ENCODE measurements around the gene PLPP7. TPM values are rescaled to one million over a fixed set of nuclear protein-coding genes. Genes with fewer than 3 reads are reported as not detected.

Gene PLPP7
- polyA plus RNA-seq, 2 donors: 0.47 to 0.73 TPM

- Histone ChIP-seq H3K9me3 (ENCODE audit: control insufficient read depth in 2 of 2, insufficient read depth in 1 of 2, low read depth in 1 of 2, low read length in 1 of 2) (peaks cover 0 to 2% of the 10 kb centered on the region in 2 donors), H3K36me3 (ENCODE audit: control insufficient read depth in 2 of 2, insufficient read depth in 2 of 2, low read length in 1 of 2) (no peaks in the 10 kb centered on the region), H3K4me3 (ENCODE audit: low read depth in 1 of 2, low read length in 2 of 2) (peak overlapping the region in 1 of 2 donors; percentile 1), H3K4me1 (ENCODE audit: control insufficient read depth in 2 of 2, insufficient read depth in 2 of 2, low read length in 1 of 2) (no peaks in the 10 kb centered on the region), H3K27me3 (ENCODE audit: control insufficient read depth in 1 of 2, insufficient read depth in 2 of 2, low read length in 2 of 2) (no peaks in the 10 kb centered on the region), H3K27ac (ENCODE audit: low read depth in 2 of 2, low read length in 1 of 2) (no peak overlapping the region)
- 30 to 34% methylated on average over 20 of the region's 20 CpGs for WGBS, 2 donors
Measured at GRCh38 chr9:131310833-131311554, 21.5 kb downstream of the PLPP7 start.

DNA sequence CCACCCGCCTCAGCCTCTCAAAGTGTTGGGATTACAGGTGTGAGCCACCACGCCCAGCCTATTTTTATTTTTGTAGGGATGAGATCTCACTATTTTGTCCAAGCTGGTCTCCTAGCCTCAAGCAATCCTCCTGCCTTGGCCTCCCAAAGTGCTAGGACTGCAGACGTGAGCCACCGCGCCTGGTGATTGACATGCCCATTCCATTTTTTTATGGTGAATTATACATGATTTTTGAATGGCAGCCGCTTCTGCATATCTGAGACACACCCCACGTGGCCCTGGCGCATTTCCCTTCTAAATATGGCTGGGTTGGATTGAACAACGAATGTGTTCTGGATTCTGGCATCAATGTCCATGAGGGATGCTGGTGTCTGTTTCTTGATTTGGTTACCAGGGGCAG lies 22.7 kb downstream of the PLPP7 start:
- Histone ChIP-seq H3K36me3 (ENCODE audit: control insufficient read depth in 2 of 2, insufficient read depth in 2 of 2, low read length in 1 of 2) (no peaks in the 10 kb centered on the region), H3K9me3 (ENCODE audit: control insufficient read depth in 2 of 2, insufficient read depth in 1 of 2, low read depth in 1 of 2, low read length in 1 of 2) (peaks cover 0 to 2% of the 10 kb centered on the region in 2 donors), H3K4me3 (ENCODE audit: low read depth in 1 of 2, low read length in 2 of 2) (no peak overlapping the region), H3K4me1 (ENCODE audit: control insufficient read depth in 2 of 2, insufficient read depth in 2 of 2, low read length in 1 of 2) (no peaks in the 10 kb centered on the region), H3K27ac (ENCODE audit: low read depth in 2 of 2, low read length in 1 of 2) (no peak overlapping the region), H3K27me3 (ENCODE audit: control insufficient read depth in 1 of 2, insufficient read depth in 2 of 2, low read length in 2 of 2) (no peaks in the 10 kb centered on the region)
- 82% methylated on average over 9 of the region's 9 CpGs for WGBS, 2 donors

- WGBS, 2 donors: 71 to 75% methylated on average over 28 of the region's 28 CpGs
- Histone ChIP-seq H3K27ac (ENCODE audit: low read depth in 2 of 2, low read length in 1 of 2) (no peak overlapping the region), H3K27me3 (ENCODE audit: control insufficient read depth in 1 of 2, insufficient read depth in 2 of 2, low read length in 2 of 2) (no peaks in the 10 kb centered on the region), H3K4me3 (ENCODE audit: low read depth in 1 of 2, low read length in 2 of 2) (no peak overlapping the region), H3K9me3 (ENCODE audit: control insufficient read depth in 2 of 2, insufficient read depth in 1 of 2, low read depth in 1 of 2, low read length in 1 of 2) (peaks cover 0 to 2% of the 10 kb centered on the region in 2 donors), H3K36me3 (ENCODE audit: control insufficient read depth in 2 of 2, insufficient read depth in 2 of 2, low read length in 1 of 2) (no peaks in the 10 kb centered on the region), H3K4me1 (ENCODE audit: control insufficient read depth in 2 of 2, insufficient read depth in 2 of 2, low read length in 1 of 2) (no peaks in the 10 kb centered on the region)
Measured at GRCh38 chr9:131312822-131313770, 23.6 kb downstream of the PLPP7 start.

- WGBS, 2 donors: 74 to 75% methylated on average over 23 of the region's 23 CpGs
Measured at GRCh38 chr9:131318231-131319085, 28.9 kb downstream of the PLPP7 start.

GRCh38 chr9:131319486-131319885 lies 30.0 kb downstream of the PLPP7 start:
- 80 to 85% methylated on average over 12 of the region's 12 CpGs for WGBS, 2 donors

More at GRCh38 chr9:131318231-131319085, 28.9 kb downstream of the PLPP7 start:
- H3K4me3 ChIP-seq (ENCODE audit: low read depth in 1 of 2, low read length in 2 of 2): no peak overlapping the region
- no peak overlapping the region for H3K27ac ChIP-seq (ENCODE audit: low read depth in 2 of 2, low read length in 1 of 2)
- H3K9me3 ChIP-seq (ENCODE audit: control insufficient read depth in 2 of 2, insufficient read depth in 1 of 2, low read depth in 1 of 2, low read length in 1 of 2): peaks cover 0 to 2% of the 10 kb centered on the region in 2 donors
- H3K27me3 ChIP-seq (ENCODE audit: control insufficient read depth in 1 of 2, insufficient read depth in 2 of 2, low read length in 2 of 2): no peaks in the 10 kb centered on the region
- H3K36me3 ChIP-seq (ENCODE audit: control insufficient read depth in 2 of 2, insufficient read depth in 2 of 2, low read length in 1 of 2): no peaks in the 10 kb centered on the region
- H3K4me1 ChIP-seq (ENCODE audit: control insufficient read depth in 2 of 2, insufficient read depth in 2 of 2, low read length in 1 of 2): no peaks in the 10 kb centered on the region

DNA sequence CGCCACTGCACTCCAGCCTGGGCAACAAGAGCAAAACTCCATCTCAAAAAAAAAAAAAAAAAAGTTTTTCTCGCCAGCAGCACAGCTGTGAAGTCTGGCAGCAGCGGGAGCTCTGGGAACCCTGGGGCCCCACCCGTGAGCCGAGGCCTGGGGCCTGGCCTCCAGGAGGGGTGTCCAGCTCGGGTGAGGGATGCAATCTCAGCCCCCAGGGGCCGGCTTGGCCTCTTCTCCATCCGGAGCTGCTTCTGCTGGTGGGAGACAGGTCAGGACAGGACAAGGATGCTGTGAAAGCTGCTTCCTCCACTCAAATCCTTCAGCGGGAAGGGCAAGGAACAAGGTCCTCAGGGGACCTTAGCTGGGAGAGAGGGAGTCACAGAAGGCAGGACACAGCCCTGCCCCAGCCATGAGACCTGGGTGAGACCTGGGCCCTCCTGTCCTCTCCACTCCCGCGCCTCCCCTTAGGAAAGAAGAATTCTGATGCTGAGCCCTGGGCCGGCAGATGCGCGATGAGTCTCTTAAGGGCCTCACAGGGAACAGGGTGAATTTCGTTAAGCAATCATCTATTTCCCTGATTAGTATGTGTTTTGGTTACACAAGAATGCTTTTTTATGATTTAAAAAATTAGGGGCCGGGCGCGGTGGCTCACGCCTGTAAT lies 30.6 kb downstream of the PLPP7 start:
- Histone ChIP-seq H3K27me3 (ENCODE audit: control insufficient read depth in 1 of 2, insufficient read depth in 2 of 2, low read length in 2 of 2) (no peaks in the 10 kb centered on the region), H3K9me3 (ENCODE audit: control insufficient read depth in 2 of 2, insufficient read depth in 1 of 2, low read depth in 1 of 2, low read length in 1 of 2) (peaks cover 0 to 2% of the 10 kb centered on the region in 2 donors), H3K4me3 (ENCODE audit: low read depth in 1 of 2, low read length in 2 of 2) (no peak overlapping the region), H3K27ac (ENCODE audit: low read depth in 2 of 2, low read length in 1 of 2) (no peak overlapping the region), H3K4me1 (ENCODE audit: control insufficient read depth in 2 of 2, insufficient read depth in 2 of 2, low read length in 1 of 2) (no peaks in the 10 kb centered on the region), H3K36me3 (ENCODE audit: control insufficient read depth in 2 of 2, insufficient read depth in 2 of 2, low read length in 1 of 2) (no peaks in the 10 kb centered on the region)
- 63 to 72% methylated on average over 19 of the region's 19 CpGs for WGBS, 2 donors

More at GRCh38 chr9:131319486-131319885, 30.0 kb downstream of the PLPP7 start:
- Histone ChIP-seq H3K4me3 (ENCODE audit: low read depth in 1 of 2, low read length in 2 of 2) (no peak overlapping the region), H3K9me3 (ENCODE audit: control insufficient read depth in 2 of 2, insufficient read depth in 1 of 2, low read depth in 1 of 2, low read length in 1 of 2) (peaks cover 0 to 2% of the 10 kb centered on the region in 2 donors), H3K36me3 (ENCODE audit: control insufficient read depth in 2 of 2, insufficient read depth in 2 of 2, low read length in 1 of 2) (no peaks in the 10 kb centered on the region), H3K27ac (ENCODE audit: low read depth in 2 of 2, low read length in 1 of 2) (no peak overlapping the region), H3K4me1 (ENCODE audit: control insufficient read depth in 2 of 2, insufficient read depth in 2 of 2, low read length in 1 of 2) (no peaks in the 10 kb centered on the region), H3K27me3 (ENCODE audit: control insufficient read depth in 1 of 2, insufficient read depth in 2 of 2, low read length in 2 of 2) (no peaks in the 10 kb centered on the region)

DNA sequence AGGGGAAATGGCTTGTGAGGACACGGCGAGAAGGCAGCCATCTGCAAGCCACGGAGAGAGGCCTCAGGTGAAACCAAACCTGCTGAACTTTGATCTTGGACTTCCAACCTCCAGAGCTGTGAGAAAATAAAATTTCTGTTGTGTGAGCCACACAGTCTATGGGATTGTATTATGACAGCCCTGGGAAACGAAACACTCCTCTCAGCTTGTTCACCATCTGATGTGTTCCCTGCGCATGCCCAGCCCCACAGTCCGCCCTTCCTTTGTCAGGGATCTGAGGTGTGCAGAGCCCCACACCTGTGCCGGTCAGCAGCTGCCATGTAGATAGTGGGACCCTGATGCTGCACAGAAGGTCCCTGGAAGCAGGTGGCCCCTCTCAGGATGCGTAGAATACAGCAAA lies 34.1 kb downstream of the PLPP7 start:
- H3K4me1 ChIP-seq (ENCODE audit: control insufficient read depth in 2 of 2, insufficient read depth in 2 of 2, low read length in 1 of 2): no peaks in the 10 kb centered on the region
- no peaks in the 10 kb centered on the region for H3K27me3 ChIP-seq (ENCODE audit: control insufficient read depth in 1 of 2, insufficient read depth in 2 of 2, low read length in 2 of 2)
- no peak overlapping the region for H3K27ac ChIP-seq (ENCODE audit: low read depth in 2 of 2, low read length in 1 of 2)
- no peaks in the 10 kb centered on the region for H3K9me3 ChIP-seq (ENCODE audit: control insufficient read depth in 2 of 2, insufficient read depth in 1 of 2, low read depth in 1 of 2, low read length in 1 of 2)
- H3K36me3 ChIP-seq (ENCODE audit: control insufficient read depth in 2 of 2, insufficient read depth in 2 of 2, low read length in 1 of 2): no peaks in the 10 kb centered on the region
- 70 to 87% methylated on average over 8 of the region's 8 CpGs for WGBS, 2 donors
- no peak overlapping the region for H3K4me3 ChIP-seq (ENCODE audit: low read depth in 1 of 2, low read length in 2 of 2)

DNA sequence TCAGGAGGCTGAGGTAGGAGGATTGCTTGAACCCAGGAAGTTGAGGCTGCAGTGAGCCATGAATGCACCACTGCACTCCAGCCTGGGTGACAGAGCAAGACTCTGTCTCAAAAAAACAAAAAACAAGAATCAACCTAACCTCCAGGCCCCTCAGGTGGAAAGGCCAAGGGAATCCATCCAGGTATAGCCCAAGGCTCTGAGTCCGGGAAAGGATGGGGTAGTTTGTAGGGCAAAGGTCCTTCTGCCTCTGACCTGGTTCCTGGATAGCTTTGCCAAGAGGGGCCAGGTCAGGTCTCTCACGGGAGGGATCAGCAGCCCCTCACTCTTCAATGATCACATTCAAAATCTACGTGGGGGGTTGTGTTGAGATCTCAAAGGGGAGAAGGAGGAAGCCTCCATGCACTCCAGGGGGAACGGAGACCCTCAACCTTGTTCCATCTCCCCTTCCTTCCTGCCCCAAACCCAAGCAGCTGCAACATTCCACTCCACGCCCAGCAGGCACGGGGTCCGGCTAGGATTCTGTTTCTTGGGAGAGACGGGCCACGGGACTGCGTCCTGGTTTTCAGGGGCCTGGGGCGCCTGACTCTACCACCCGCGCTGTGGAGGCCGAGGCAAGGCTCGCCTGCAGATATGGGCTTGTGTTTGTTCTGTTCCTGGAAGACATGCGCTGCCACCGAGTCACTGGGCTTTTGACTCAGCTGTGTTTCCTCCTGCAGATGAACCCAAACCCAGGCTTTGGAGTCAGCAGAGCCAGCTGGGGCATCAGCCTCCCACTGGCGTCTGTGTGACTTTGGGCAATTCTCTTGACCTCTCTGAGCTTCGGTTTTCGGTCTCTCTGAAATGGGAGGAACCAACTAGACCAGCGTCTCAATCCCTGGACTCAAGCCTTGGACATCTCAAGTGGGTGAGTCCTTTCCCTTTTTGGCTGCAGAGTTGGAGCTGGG lies 35.5 kb downstream of the PLPP7 start:
- Histone ChIP-seq H3K36me3 (ENCODE audit: control insufficient read depth in 2 of 2, insufficient read depth in 2 of 2, low read length in 1 of 2) (no peaks in the 10 kb centered on the region), H3K4me3 (ENCODE audit: low read depth in 1 of 2, low read length in 2 of 2) (no peak overlapping the region), H3K9me3 (ENCODE audit: control insufficient read depth in 2 of 2, insufficient read depth in 1 of 2, low read depth in 1 of 2, low read length in 1 of 2) (no peaks in the 10 kb centered on the region), H3K4me1 (ENCODE audit: control insufficient read depth in 2 of 2, insufficient read depth in 2 of 2, low read length in 1 of 2) (no peaks in the 10 kb centered on the region), H3K27me3 (ENCODE audit: control insufficient read depth in 1 of 2, insufficient read depth in 2 of 2, low read length in 2 of 2) (no peaks in the 10 kb centered on the region), H3K27ac (ENCODE audit: low read depth in 2 of 2, low read length in 1 of 2) (no peak overlapping the region)
- 90% methylated on average over 21 of the region's 21 CpGs for WGBS, 2 donors
